A549 (cell line): ENCODE data around the gene RGS19. TPM values are rescaled to one million over a fixed set of nuclear protein-coding genes. Genes with fewer than 3 reads are reported as not detected.

Experiments used
- ATAC-seq, 2 experiments: fragments of 200-7000 bp in 1 of 2; fragments of >200 bp in 1 of 2; cut with Nextera tagmentation in 1 of 2; cut with Tn5 transposase in 1 of 2; 3 replicates each; pipeline versions ENCODE4 v1.8.0 to v1.9.1; 2018 to 2020; ENCODE audit warnings: mild to moderate bottlenecking in 1 of 2, moderate library complexity in 1 of 2
- CTCF ChIA-PET: fragments of 300-600 bp; sonication (Branson Sonifier 250); formaldehyde crosslinking; extraction: SDS; loops from one replicate; lab custom pipeline; 2021; ENCODE audit warnings: antibody characterized with exemption, inconsistent platforms; lab: Yijun Ruan, JAX
- POLR2A ChIA-PET: fragments of 350-600 bp; formaldehyde crosslinking; extraction: SDS; loops from one replicate; lab custom pipeline; 2021; ENCODE audit warnings: antibody characterized with exemption, inconsistent platforms; lab: Yijun Ruan, JAX
- DNase-seq, 2 experiments: peaks; one replicate each; pipeline versions ENCODE4 v3.0.0 to v3.0.0-alpha.2; 2011 to 2016; ENCODE audit warnings: low read depth in 1 of 2, low spot score in 1 of 2
- FAIRE-seq: peaks from 2 replicates; lab custom pipeline; 2011; peaks lifted over from hg19 to GRCh38; lab: Jason Lieb, UNC
- H3K27ac ChIP-seq, 2 experiments: fragments of >200 bp; sonication (Bioruptor Twin); formaldehyde crosslinking; 3 replicates each; pipeline ENCODE4 v1.5.1; 2016 to 2017
- H3K4me1 ChIP-seq: fragments of >200 bp; sonication (Bioruptor Twin); formaldehyde crosslinking; 3 replicates; pipeline ENCODE4 v1.6.1; 2016
- H3K4me2 ChIP-seq: fragments of >200 bp; sonication (Bioruptor Twin); formaldehyde crosslinking; 3 replicates; pipeline ENCODE4 v1.6.1; 2016
- H3K4me3 ChIP-seq: fragments of >200 bp; sonication (Bioruptor Twin); formaldehyde crosslinking; 3 replicates; pipeline ENCODE4 v1.5.1; 2016
- H3K9me3 ChIP-seq: fragments of >200 bp; sonication (Bioruptor Twin); formaldehyde crosslinking; 3 replicates; pipeline ENCODE4 v1.6.1; 2016
- BCL3 ChIP-seq: fragments of >200 bp; sonication (Bioruptor Twin); formaldehyde crosslinking; IDR thresholded peaks from 3 replicates; pipeline ENCODE4 v1.6.1; 2016
- BHLHE40 ChIP-seq: IDR thresholded peaks from 2 replicates; pipeline ENCODE4 v1.6.1; 2012; ENCODE audit warnings: low read depth, low read length, inconsistent platforms
- CBX8 ChIP-seq: fragments of 200-600 bp; sonication (generic); IDR thresholded peaks from 2 replicates; pipeline ENCODE4 v1.6.1; 2016
- CEBPB ChIP-seq, 2 experiments: fragments of >200 bp in 1 of 2; sonication (Bioruptor Twin) in 1 of 2; formaldehyde crosslinking in 1 of 2; IDR thresholded peaks; 2 replicates each; pipeline ENCODE4 v1.6.1; 2012 to 2016
- CHD2 ChIP-seq: fragments of 150-350 bp; IDR thresholded peaks from 2 replicates; pipeline ENCODE4 v1.6.1; 2014; ENCODE audit warnings: low read length; ENCODE audit not compliant: partially characterized antibody
- EHF ChIP-seq: fragments of 250-450 bp; sonication (Bioruptor Pico); IDR thresholded peaks from 2 replicates; pipeline ENCODE4 v1.5.0; 2020; ENCODE audit warnings: mild to moderate bottlenecking
- ESRRA ChIP-seq: fragments of 150-350 bp; IDR thresholded peaks from 2 replicates; pipeline ENCODE4 v1.6.1; 2014; ENCODE audit warnings: mild to moderate bottlenecking, low read length, borderline replicate concordance
- FOSL2 ChIP-seq, 2 experiments: fragments of 450-650 bp in 1 of 2; fragments of >200 bp in 1 of 2; sonication (Bioruptor Twin) in 1 of 2; formaldehyde crosslinking; IDR thresholded peaks; 2 replicates each; pipeline versions ENCODE4 v1.5.0 to v1.6.1; 2016 to 2020; ENCODE audit warnings: mild to moderate bottlenecking in 1 of 2, moderate library complexity in 1 of 2
- FOXS1 ChIP-seq: fragments of 250-450 bp; sonication (Bioruptor Pico); IDR thresholded peaks from 2 replicates; pipeline ENCODE4 v1.5.0; 2020; ENCODE audit warnings: mild to moderate bottlenecking, moderate library complexity
- GATA3 ChIP-seq: IDR thresholded peaks from 2 replicates; pipeline ENCODE4 v1.6.1; 2012; ENCODE audit warnings: borderline replicate concordance
- HEYL ChIP-seq: fragments of 250-450 bp; sonication (Bioruptor Pico); IDR thresholded peaks from 2 replicates; pipeline ENCODE4 v1.8.0; 2021; ENCODE audit warnings: mild to moderate bottlenecking, moderate library complexity
- HMGXB4 ChIP-seq: fragments of 250-450 bp; sonication (Bioruptor Pico); IDR thresholded peaks from 2 replicates; pipeline ENCODE4 v1.5.0; 2021; ENCODE audit warnings: mild to moderate bottlenecking, moderate library complexity, borderline replicate concordance
- HOXA7 ChIP-seq: fragments of 250-450 bp; sonication (Bioruptor Pico); IDR thresholded peaks from 2 replicates; pipeline ENCODE4 v1.5.0; 2020; ENCODE audit warnings: mild to moderate bottlenecking, moderate library complexity
- HOXB13 ChIP-seq: fragments of 250-450 bp; sonication (Bioruptor Pico); IDR thresholded peaks from 2 replicates; pipeline ENCODE4 v1.5.0; 2020; ENCODE audit warnings: low read depth, mild to moderate bottlenecking, moderate library complexity
- HOXB5 ChIP-seq: fragments of 250-450 bp; sonication (Bioruptor Pico); IDR thresholded peaks from 2 replicates; pipeline ENCODE4 v1.5.0; 2020; ENCODE audit warnings: mild to moderate bottlenecking, moderate library complexity
- JUNB ChIP-seq: fragments of >200 bp; sonication (Bioruptor Twin); formaldehyde crosslinking; IDR thresholded peaks from 2 replicates; pipeline ENCODE4 v1.6.1; 2016
- NFE2L2 ChIP-seq: fragments of 150-350 bp; conservative IDR thresholded peaks from 2 replicates; pipeline ENCODE4 v1.6.1; 2014; ENCODE audit warnings: low read length
- PHF8 ChIP-seq: fragments of 200-600 bp; sonication (generic); IDR thresholded peaks from 2 replicates; pipeline ENCODE4 v1.6.1; 2016; ENCODE audit warnings: low read depth, mild to moderate bottlenecking, antibody characterized with exemption, moderate library complexity, borderline replicate concordance
- POLR2A ChIP-seq: IDR thresholded peaks from 2 replicates; pipeline ENCODE4 v1.6.1; 2012; ENCODE audit warnings: mild to moderate bottlenecking, low read length
- POLR2AphosphoS2 ChIP-seq: conservative IDR thresholded peaks from 2 replicates; pipeline ENCODE4 v1.6.1; 2012; ENCODE audit warnings: low read length, improper control_type of control experiment, inconsistent platforms
- RAD21 ChIP-seq, 2 experiments: fragments of >200 bp in 1 of 2; sonication (Bioruptor Twin) in 1 of 2; formaldehyde crosslinking in 1 of 2; IDR thresholded peaks in 1 of 2; conservative IDR thresholded peaks in 1 of 2; 2 replicates in 1 of 2; 3 replicates in 1 of 2; pipeline ENCODE4 v1.6.1; 2012 to 2018; ENCODE audit warnings: inconsistent platforms in 1 of 2
- RFX5 ChIP-seq: fragments of 450-650 bp; IDR thresholded peaks from 2 replicates; pipeline ENCODE4 v1.7.1; 2014; ENCODE audit warnings: antibody characterized with exemption, mild to moderate bottlenecking, moderate library complexity
- RNF2 ChIP-seq: fragments of 200-600 bp; sonication (generic); IDR thresholded peaks from 2 replicates; pipeline ENCODE4 v1.6.1; 2016; ENCODE audit warnings: low read depth, mild to moderate bottlenecking, antibody characterized with exemption, moderate library complexity, borderline replicate concordance
- SMC3 ChIP-seq: fragments of >200 bp; sonication (Bioruptor Twin); formaldehyde crosslinking; IDR thresholded peaks from 3 replicates; pipeline ENCODE4 v1.6.1; 2018; ENCODE audit warnings: inconsistent platforms
- SREBF2 ChIP-seq: fragments of 450-650 bp; IDR thresholded peaks from 2 replicates; pipeline ENCODE4 v1.6.1; 2014; ENCODE audit warnings: mild to moderate bottlenecking, moderate library complexity
- TFCP2L1 ChIP-seq: fragments of 250-450 bp; sonication (Bioruptor Pico); IDR thresholded peaks from 2 replicates; pipeline ENCODE4 v1.5.0; 2021; ENCODE audit warnings: mild to moderate bottlenecking
- ZC3H11A ChIP-seq: fragments of 450-650 bp; IDR thresholded peaks from 2 replicates; pipeline ENCODE4 v1.6.1; 2014; ENCODE audit warnings: antibody characterized with exemption, mild to moderate bottlenecking
- ZNF302 ChIP-seq: fragments of 250-450 bp; sonication (Bioruptor Pico); IDR thresholded peaks from 2 replicates; pipeline ENCODE4 v1.9.0; 2021; ENCODE audit warnings: inconsistent platforms, mild to moderate bottlenecking, moderate library complexity
- ZSCAN20 ChIP-seq: fragments of 250-450 bp; sonication (Bioruptor Pico); IDR thresholded peaks from 2 replicates; pipeline ENCODE4 v1.8.0; 2022; ENCODE audit warnings: mild to moderate bottlenecking, moderate library complexity
- WGBS: methylation state at CpG from one replicate; pipeline ENCODE4 v1.1.6; 2017; ENCODE audit errors: missing lambda C conversion rate; 5-methylcytosine and 5-hydroxymethylcytosine counted together
- polyA plus RNA-seq, 4 experiments: library from polyadenylated mRNA; depleted of rRNA in 3 of 4; stranded (reverse); fragments of >200 nt; fragmentation: RNase III in 1 of 4; extraction: RNeasy Plus Mini Kit Qiagen cat#74134 plus additional on column Dnase treatment in 1 of 4; gene quantifications; 2 replicates in 3 of 4; 3 replicates in 1 of 4; pipeline ENCODE4 v1.2.3, GENCODE V29; 2011 to 2017
- TF ChIP-seq, protein P1 (sequence below): IDR thresholded peaks from 2 replicates; pipeline ENCODE4 v1.6.1; 2012
- TF ChIP-seq, protein P2 (sequence below): fragments of >200 bp; sonication (Bioruptor Twin); formaldehyde crosslinking; IDR thresholded peaks from 3 replicates; pipeline ENCODE4 v1.5.1; 2016

The RGS19 gene
- polyA plus RNA-seq, 2 of the 4 experiments (the other 2 are of a cell fraction), result 13.8 to 18.8 TPM

GRCh38 chr20:64074184-64074789 is 5.0 kb downstream of the RGS19 start:
- WGBS, result 94% methylated on average over 26 of the region's 28 CpGs
- DNase-seq (no peak), FAIRE-seq (no peak)
- peaks cover 14% of the 10 kb centered on the region for H3K4me1 ChIP-seq
- H3K4me3 ChIP-seq, result no peak overlapping the region
- no peak overlapping the region for H3K27ac ChIP-seq
- TF ChIP-seq SMC3 (no peak), HEYL (CRISPR knock-in tag) (no peak), HOXA7 (CRISPR knock-in tag) (no peak), JUNB (no peak), CHD2 (no peak), GATA3 (no peak), PHF8 (no peak), ESRRA (no peak), FOXS1 (CRISPR knock-in tag) (no peak), RNF2 (no peak), HMGXB4 (CRISPR knock-in tag) (no peak), TFCP2L1 (CRISPR knock-in tag) (no peak), HOXB13 (no peak), RAD21 (conservative IDR thresholded peaks at IDR 0.05 in 1 of 2, IDR thresholded peaks at IDR 0.05 in 1 of 2) (no peak), POLR2A (no peak), HOXB5 (CRISPR knock-in tag) (no peak), CEBPB (IDR thresholded peaks at IDR 0.05) (no peak)
- TF ChIP-seq, protein P1, sequence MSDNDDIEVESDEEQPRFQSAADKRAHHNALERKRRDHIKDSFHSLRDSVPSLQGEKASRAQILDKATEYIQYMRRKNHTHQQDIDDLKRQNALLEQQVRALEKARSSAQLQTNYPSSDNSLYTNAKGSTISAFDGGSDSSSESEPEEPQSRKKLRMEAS, result no peak
- TF ChIP-seq, protein P2, sequence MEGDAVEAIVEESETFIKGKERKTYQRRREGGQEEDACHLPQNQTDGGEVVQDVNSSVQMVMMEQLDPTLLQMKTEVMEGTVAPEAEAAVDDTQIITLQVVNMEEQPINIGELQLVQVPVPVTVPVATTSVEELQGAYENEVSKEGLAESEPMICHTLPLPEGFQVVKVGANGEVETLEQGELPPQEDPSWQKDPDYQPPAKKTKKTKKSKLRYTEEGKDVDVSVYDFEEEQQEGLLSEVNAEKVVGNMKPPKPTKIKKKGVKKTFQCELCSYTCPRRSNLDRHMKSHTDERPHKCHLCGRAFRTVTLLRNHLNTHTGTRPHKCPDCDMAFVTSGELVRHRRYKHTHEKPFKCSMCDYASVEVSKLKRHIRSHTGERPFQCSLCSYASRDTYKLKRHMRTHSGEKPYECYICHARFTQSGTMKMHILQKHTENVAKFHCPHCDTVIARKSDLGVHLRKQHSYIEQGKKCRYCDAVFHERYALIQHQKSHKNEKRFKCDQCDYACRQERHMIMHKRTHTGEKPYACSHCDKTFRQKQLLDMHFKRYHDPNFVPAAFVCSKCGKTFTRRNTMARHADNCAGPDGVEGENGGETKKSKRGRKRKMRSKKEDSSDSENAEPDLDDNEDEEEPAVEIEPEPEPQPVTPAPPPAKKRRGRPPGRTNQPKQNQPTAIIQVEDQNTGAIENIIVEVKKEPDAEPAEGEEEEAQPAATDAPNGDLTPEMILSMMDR, result no peak
- TF ChIP-seq, all 56 proteins: peak for 0
- H3K4me2 ChIP-seq, result no peak overlapping the region
- no peaks in the 10 kb centered on the region for H3K9me3 ChIP-seq
- ChIA-PET POLR2A (no interaction called here), CTCF (interaction anchor here (0.6 to 3.9 kb wide), 5 partner anchors 9 to 442 kb away, joined by 3 to 23 read pairs (median 6); partner anchors contain the start of gene LKAAEAR1)
- ATAC-seq, result no peak

- no peak for DNase-seq
- Histone ChIP-seq H3K4me3 (no peak overlapping the region), H3K4me2 (no peak overlapping the region), H3K27ac (no peak overlapping the region), H3K9me3 (no peaks in the 10 kb centered on the region), H3K4me1 (peaks cover 9% of the 10 kb centered on the region)
- no peak for FAIRE-seq
- 96% methylated on average over 22 of the region's 37 CpGs for WGBS
- no peak for ATAC-seq
- TF ChIP-seq HOXB13, result no peak
- no peak for TF ChIP-seq POLR2AphosphoS2
- TF ChIP-seq CBX8, result no peak
- TF ChIP-seq HOXB5 (CRISPR knock-in tag), result no peak
- no peak for TF ChIP-seq GATA3
- TF ChIP-seq RFX5, result no peak
- TF ChIP-seq ZSCAN20 (CRISPR knock-in tag), result no peak
- no peak for TF ChIP-seq FOXS1 (CRISPR knock-in tag)
- no peak for TF ChIP-seq SMC3
- TF ChIP-seq ZC3H11A, result no peak
- no peak for TF ChIP-seq ZNF302
- TF ChIP-seq FOSL2 (IDR thresholded peaks at IDR 0.05), result no peak
- no peak for TF ChIP-seq FOSL2 (CRISPR knock-in tag; IDR thresholded peaks at IDR 0.05)
- no peak for TF ChIP-seq NFE2L2
- no peak for TF ChIP-seq EHF (CRISPR knock-in tag)
- no peak for TF ChIP-seq CEBPB (IDR thresholded peaks at IDR 0.05)
- TF ChIP-seq RNF2, result no peak
- TF ChIP-seq POLR2A, result no peak
- no peak for TF ChIP-seq BCL3
- no peak for TF ChIP-seq BHLHE40
- TF ChIP-seq SREBF2, result no peak
- ChIA-PET POLR2A (no interaction called here), CTCF (interaction anchor here (0.6 to 3.9 kb wide), 8 partner anchors 9 to 441 kb away, joined by 3 to 23 read pairs (median 5); partner anchors contain the start of gene LKAAEAR1)
Observed at GRCh38 chr20:64073476-64074183, 5.7 kb downstream of the RGS19 start.
